ENCODE results near the gene NLGN1.

NLGN1 gene

GRCh38 chr3:174275336-174275735, 877.8 kb downstream of the NLGN1 start:
- DNase-seq (ENCODE audit: low read depth) = no peak

DNA sequence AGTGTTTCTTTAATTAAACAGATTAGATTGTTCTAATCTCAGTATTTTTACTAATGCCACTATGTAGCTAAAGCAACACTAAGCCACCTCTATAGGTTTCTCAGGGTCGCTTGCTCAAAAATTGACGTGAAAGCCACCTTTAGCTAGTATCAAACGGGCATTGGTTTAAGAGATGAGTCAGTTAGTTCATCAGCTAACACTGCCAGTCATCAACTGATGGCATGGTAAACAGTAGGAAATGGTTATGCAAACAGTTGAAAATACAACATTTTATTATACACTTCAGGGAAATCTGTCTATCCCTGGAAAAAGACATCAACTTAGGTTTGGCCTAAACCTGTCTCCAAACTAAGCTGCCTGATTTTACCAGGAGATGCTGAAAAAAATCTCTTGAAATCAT, 879.3 kb downstream of the NLGN1 start:
- DNase-seq (ENCODE audit: low read depth) = no peak

GRCh38 chr3:174278094-174278493, 880.5 kb downstream of the NLGN1 start:
- no peak for DNase-seq (ENCODE audit: low read depth)

GRCh38 chr3:174280186-174280585, 882.6 kb downstream of the NLGN1 start:
- no peak for DNase-seq (ENCODE audit: low read depth)

- no peak for DNase-seq (ENCODE audit: low read depth)
Observed at GRCh38 chr3:174285242-174285864, 887.8 kb downstream of the NLGN1 start.

- DNase-seq (ENCODE audit: low read depth) = no peak
Observed at GRCh38 chr3:174287705-174288104, 890.2 kb downstream of the NLGN1 start.

GRCh38 chr3:174294616-174295015, 897.1 kb downstream of the NLGN1 start:
- no peak for DNase-seq (ENCODE audit: low read depth)

DNA sequence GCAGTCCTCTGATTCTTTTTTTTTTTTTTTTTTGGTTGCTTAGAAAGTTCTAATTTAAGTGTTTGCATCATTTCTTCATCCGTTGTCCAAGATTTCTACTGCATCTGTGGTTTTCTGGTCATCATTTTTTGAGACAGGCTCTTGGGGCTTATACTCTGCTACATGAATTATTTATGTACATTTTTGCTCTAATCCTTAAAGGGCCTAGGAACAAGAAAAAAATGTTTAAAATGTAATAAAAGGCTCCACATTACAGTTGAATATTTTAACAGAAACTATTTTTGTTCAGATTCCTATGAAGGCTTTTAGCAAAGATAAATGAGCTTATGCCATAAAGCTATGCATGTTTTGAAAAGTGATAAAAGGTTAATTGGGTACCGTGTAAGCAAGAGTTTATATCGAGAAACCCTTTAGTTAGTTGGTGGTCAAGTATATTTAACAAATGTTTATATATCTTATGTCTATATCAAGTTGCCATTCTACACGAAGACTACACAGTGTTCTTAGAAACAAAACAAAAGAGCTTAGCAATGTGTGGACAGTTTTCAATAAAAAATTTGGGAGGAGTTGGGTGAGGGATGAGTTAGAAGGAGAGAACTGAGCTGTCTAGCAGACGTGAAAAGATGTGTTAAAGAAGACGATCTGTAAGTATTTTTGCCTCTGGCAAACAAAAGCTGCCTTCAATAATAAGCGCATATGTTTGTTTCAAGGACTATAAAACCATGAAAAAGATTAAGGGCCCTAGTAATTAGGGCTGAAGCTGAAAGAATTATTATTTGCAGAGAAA, 898.0 kb downstream of the NLGN1 start:
- peak; percentile 62 for DNase-seq (ENCODE audit: low read depth)

DNA sequence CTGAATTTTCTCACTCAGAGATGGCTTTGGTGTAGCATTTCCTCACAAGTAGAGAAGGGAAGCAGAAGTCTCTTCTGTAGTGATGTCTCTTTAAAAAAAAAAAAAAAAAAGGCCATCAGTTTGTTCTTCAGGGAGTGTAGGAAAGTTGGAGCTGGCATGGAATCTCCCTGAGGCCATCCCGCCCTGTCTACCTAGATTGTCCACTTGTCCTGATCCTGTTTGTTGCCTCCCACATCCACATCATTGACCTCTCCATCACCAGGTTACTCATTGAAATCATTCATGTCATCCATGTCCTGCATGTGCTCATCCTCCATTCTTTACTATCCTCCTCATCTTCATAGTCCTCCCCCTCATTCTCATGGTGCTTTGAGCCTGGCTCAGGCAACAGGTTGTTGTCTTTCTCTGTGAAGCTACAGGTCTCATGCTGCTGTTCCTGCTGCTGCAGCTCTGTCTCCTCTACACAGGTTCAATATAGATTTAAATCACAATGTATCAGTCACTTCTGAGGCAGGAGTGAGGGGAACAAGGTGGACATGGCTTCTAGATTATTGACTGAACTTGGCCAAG, 905.3 kb downstream of the NLGN1 start:
- DNase-seq (ENCODE audit: low read depth) = no peak

- no peak for DNase-seq (ENCODE audit: low read depth)
Observed at GRCh38 chr3:174303907-174304560, 906.5 kb downstream of the NLGN1 start.

DNA sequence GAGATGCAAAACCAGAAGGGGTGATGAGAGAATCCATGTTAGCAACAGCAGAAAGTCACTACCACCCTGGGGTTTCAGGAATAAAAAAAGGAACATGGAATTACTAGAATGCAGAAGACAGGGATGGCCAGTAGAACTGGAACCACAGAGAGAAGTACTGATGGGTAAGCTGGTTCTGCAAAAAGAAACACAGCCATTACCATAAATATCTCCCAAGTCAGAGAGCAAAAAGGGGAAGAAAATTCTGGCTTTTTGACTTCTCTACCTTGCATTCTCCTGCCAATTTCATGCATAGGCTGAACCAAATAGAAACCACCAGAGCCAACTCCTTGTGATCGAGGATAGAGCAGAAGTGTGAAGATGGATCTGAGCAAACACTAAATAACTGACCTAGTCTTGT, 911.2 kb downstream of the NLGN1 start:
- no peak for DNase-seq (ENCODE audit: low read depth)

DNA sequence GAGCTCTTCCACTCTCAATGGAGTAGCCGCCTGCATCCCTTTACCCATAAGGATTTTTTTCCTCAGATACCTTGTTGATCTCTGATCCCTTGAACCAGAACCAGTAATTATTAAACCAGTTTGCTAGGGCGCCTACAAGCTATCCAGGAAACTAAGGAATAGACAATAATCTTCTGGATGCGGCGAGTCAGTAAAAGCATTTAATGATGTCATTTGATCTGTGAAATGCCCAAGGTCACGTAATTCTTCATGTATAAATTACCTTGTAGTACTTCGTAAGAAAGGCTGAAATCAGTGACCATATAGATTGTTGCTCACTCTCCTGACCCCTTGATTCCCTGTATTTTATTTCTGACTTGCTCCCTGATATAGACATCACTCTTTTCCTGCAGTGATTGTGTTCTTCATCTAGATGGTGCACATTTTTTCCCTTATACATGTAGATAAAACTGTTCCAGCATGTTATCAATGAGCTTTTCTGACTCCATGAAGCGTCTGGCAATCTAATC, 913.0 kb downstream of the NLGN1 start:
- DNase-seq (ENCODE audit: low read depth) = no peak

- DNase-seq (ENCODE audit: low read depth) = no peak
Observed at GRCh38 chr3:174315225-174315624, 917.7 kb downstream of the NLGN1 start.

GRCh38 chr3:174317005-174317404, 919.5 kb downstream of the NLGN1 start:
- DNase-seq (ENCODE audit: low read depth) = no peak

DNA sequence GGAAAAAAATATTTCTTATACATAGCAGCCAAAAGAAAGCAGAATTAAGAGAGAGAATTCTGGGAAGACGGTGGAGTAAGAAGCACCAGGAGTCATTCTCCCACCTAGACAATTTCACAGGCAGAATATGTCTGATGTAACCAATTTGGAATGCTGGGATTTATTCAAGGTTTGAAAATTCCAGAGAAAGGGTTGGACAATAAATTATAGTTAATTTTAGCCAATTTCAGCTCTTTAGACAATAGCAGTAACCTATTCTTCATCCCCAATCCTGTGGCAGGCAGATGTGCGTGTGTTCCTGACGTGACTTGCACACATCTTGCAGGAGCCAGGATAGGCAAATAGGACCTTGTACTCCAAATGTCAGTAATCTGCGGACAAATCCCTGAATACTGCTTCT, 920.6 kb downstream of the NLGN1 start:
- DNase-seq (ENCODE audit: low read depth) = no peak

GRCh38 chr3:174321548-174321947, 924.0 kb downstream of the NLGN1 start:
- no peak for DNase-seq (ENCODE audit: low read depth)

- DNase-seq (ENCODE audit: low read depth) = no peak
Observed at GRCh38 chr3:174322789-174323188, 925.2 kb downstream of the NLGN1 start.

GRCh38 chr3:174325171-174325570, 927.6 kb downstream of the NLGN1 start:
- DNase-seq (ENCODE audit: low read depth) = no peak

DNA sequence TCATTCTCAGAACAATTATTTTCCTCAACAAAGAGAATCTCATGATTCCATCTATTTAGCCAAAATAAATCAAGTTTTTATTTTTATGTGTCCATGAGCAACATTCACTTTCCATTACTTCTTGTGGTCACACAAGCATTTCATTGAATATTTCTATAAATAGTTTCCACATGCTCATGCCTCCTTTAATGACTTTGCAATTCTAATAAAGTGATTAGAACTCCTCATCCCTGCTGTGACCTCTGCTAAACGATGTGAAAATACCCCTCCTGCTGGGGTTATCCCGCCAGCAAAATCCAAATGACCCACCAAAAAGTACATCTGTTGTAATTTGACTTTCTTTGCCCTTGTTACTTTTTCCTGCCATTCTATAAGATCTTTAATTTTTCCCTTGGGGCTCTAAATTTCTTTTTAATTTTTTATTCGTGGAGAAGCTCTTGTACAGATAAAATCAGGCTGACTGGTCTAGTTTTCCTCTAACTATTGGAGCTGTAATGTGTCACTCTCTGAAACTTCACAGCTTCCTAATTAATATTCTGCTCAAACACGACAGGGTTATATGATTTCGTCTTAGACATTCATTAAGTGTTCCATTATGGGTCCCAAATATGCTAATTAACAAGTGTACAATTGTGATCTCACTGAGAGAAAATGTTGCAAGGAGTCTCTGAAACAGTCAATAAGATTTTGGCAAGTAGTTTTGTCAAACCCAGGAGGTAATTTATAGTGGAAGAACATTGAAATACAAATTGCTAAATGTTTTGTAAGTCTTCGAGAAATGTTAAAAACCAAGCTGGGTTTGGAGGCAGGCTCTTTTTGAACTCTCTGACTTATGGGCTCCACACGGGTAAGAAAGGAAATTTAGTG, 928.5 kb downstream of the NLGN1 start:
- peak; percentile 78 for DNase-seq (ENCODE audit: low read depth)

- peak; percentile 45 for DNase-seq (ENCODE audit: low read depth)
Observed at GRCh38 chr3:174329321-174329720, 931.8 kb downstream of the NLGN1 start.

GRCh38 chr3:174330303-174330702, 932.8 kb downstream of the NLGN1 start:
- DNase-seq (ENCODE audit: low read depth) = peak; percentile 75

Data from GM04504 (cell line).